K562 (cell line): Measurements from ENCODE around the gene LRP1B. TPM values are rescaled to one million over a fixed set of nuclear protein-coding genes. Genes with fewer than 3 reads are reported as not detected.

Experiments
- ATAC-seq: fragments of 200-7000 bp; cut with Tn5 transposase; 3 replicates; pipeline ENCODE4 v1.9.1; 2020; ENCODE audit warnings: moderate library complexity
- BruUV-seq: library from RNA; stranded (reverse); fragments of 400-500 nt; replicated peaks from 2 replicates; lab custom pipeline; 2021; lab: Mats Ljungman, UMichigan
- CTCF ChIA-PET: fragments of 300-600 bp; formaldehyde crosslinking; extraction: SDS; loops from one replicate; lab custom pipeline; 2021; ENCODE audit warnings: low intra/inter-chr PET ratio; lab: Yijun Ruan, JAX
- POLR2A ChIA-PET: fragments of 300-600, 350-650 bp; sonication (Branson Sonifier 250); formaldehyde crosslinking; extraction: SDS; loops from one replicate; lab custom pipeline; 2021; ENCODE audit warnings: antibody characterized with exemption, inconsistent platforms; lab: Yijun Ruan, JAX
- DNase-seq, 4 experiments: peaks; one replicate each; pipeline versions ENCODE4 v3.0.0 to v3.0.0-alpha.2; 2011 to 2018; ENCODE audit warnings: low spot score in 3 of 4, mixed read lengths in 3 of 4; ENCODE audit errors: extremely low read depth in 1 of 4
- FAIRE-seq: peaks from 2 replicates; lab custom pipeline; 2011; peaks lifted over from hg19 to GRCh38; lab: Jason Lieb, UNC
- H2AFZ ChIP-seq: 2 replicates; pipeline ENCODE4 v1.6.0; 2011; ENCODE audit warnings: low read depth, low read length, control low read depth, inconsistent platforms
- H3K27ac ChIP-seq: fragments of 200-600 bp; 3 replicates; pipeline ENCODE4 v1.8.0; 2011; ENCODE audit warnings: low read depth, mild to moderate bottlenecking, control low read depth, inconsistent platforms, low read length, moderate library complexity, mixed read lengths; ENCODE audit errors: extremely low read depth
- H3K27me3 ChIP-seq, 2 experiments: fragments of 300-600 bp in 1 of 2; 2 replicates in 1 of 2; 3 replicates in 1 of 2; pipeline versions ENCODE4 v1.6.0 to v1.8.0; 2011; ENCODE audit warnings: inconsistent platforms in 2 of 2, low read length in 2 of 2, mild to moderate bottlenecking in 1 of 2, mixed read lengths in 1 of 2, moderate library complexity in 1 of 2; ENCODE audit not compliant: control insufficient read depth in 2 of 2, insufficient read depth in 2 of 2
- H3K36me3 ChIP-seq: fragments of 300-600 bp; 3 replicates; pipeline ENCODE4 v1.8.0; 2011; ENCODE audit warnings: mild to moderate bottlenecking, low read length, inconsistent platforms; ENCODE audit not compliant: control insufficient read depth, insufficient read depth
- H3K4me1 ChIP-seq, 2 experiments: fragments of 200-600 bp in 1 of 2; replicated peaks in 1 of 2; 2 replicates in 1 of 2; 3 replicates in 1 of 2; pipeline versions ENCODE4 v1.5.1 to v1.8.0; 2011; ENCODE audit warnings: inconsistent platforms in 2 of 2, low read length in 2 of 2, mild to moderate bottlenecking in 1 of 2, mixed read lengths in 1 of 2, moderate library complexity in 1 of 2; ENCODE audit not compliant: control insufficient read depth in 2 of 2, insufficient read depth in 2 of 2
- H3K4me2 ChIP-seq: 2 replicates; pipeline ENCODE4 v1.6.1; 2011; ENCODE audit warnings: low read length, control low read depth, inconsistent platforms, mixed read lengths; ENCODE audit not compliant: insufficient read depth
- H3K4me3 ChIP-seq: fragments of 200-600 bp; sonication (generic), shearing (Covaris generic); 2 replicates; pipeline ENCODE4 v1.5.1; 2016; ENCODE audit warnings: control low read depth, inconsistent platforms
- H3K79me2 ChIP-seq: fragments of 200-600 bp; 3 replicates; pipeline ENCODE4 v1.8.0; 2011; ENCODE audit warnings: low read length, inconsistent platforms; ENCODE audit not compliant: control insufficient read depth, insufficient read depth
- H3K9ac ChIP-seq, 2 experiments: 2 replicates each; pipeline versions ENCODE4 v1.6.0 to v1.6.1; 2011; ENCODE audit warnings: low read depth in 2 of 2, low read length in 2 of 2, control low read depth in 1 of 2, inconsistent platforms in 1 of 2, mild to moderate bottlenecking in 1 of 2, mixed read lengths in 1 of 2; ENCODE audit not compliant: insufficient read depth in 1 of 2
- H3K9me1 ChIP-seq: one replicate; pipeline ENCODE4 v1.6.0; 2011; ENCODE audit warnings: inconsistent platforms, mild to moderate bottlenecking, low read length, moderate library complexity; ENCODE audit not compliant: control insufficient read depth, insufficient read depth
- H3K9me3 ChIP-seq: replicated peaks from 2 replicates; pipeline ENCODE4 v1.5.1; 2011; ENCODE audit warnings: low read depth, low read length, inconsistent platforms; ENCODE audit not compliant: control insufficient read depth, insufficient read depth
- H4K20me1 ChIP-seq: replicated peaks from 2 replicates; pipeline ENCODE4 v1.6.1; 2011; ENCODE audit warnings: low read length, inconsistent platforms, mixed read lengths; ENCODE audit not compliant: control insufficient read depth, insufficient read depth
- CCNT2 ChIP-seq: IDR thresholded peaks from 2 replicates; pipeline ENCODE4 v1.6.1; 2011; ENCODE audit warnings: borderline replicate concordance, low read depth, mild to moderate bottlenecking, moderate library complexity, mixed read lengths, low read length; ENCODE audit not compliant: insufficient read length; ENCODE audit errors: extremely low read depth
- CEBPB ChIP-seq: fragments of 450-650 bp; IDR thresholded peaks from 2 replicates; pipeline ENCODE4 v1.6.1; 2016; ENCODE audit warnings: missing genetic modification characterization, missing compliant biosample characterization
- CEBPG ChIP-seq, 3 experiments: fragments of 200-800 bp in 1 of 3; sonication (Bioruptor generic) in 1 of 3; sonication (generic) in 1 of 3; formaldehyde crosslinking in 1 of 3; IDR thresholded peaks in 2 of 3; conservative IDR thresholded peaks in 1 of 3; 2 replicates each; pipeline versions ENCODE4 v1.6.1 to v1.8.0; 2016 to 2022; ENCODE audit warnings: missing compliant biosample characterization in 2 of 3, missing genetic modification characterization in 2 of 3, mild to moderate bottlenecking in 1 of 3, missing genetic modification reagents in 1 of 3
- FOS ChIP-seq: IDR thresholded peaks from 3 replicates; pipeline ENCODE4 v1.6.1; 2011; ENCODE audit not compliant: insufficient read length; ENCODE audit errors: extremely low read depth
- KLF6 ChIP-seq: fragments of 250-450 bp; sonication (Bioruptor Pico); IDR thresholded peaks from 2 replicates; pipeline ENCODE4 v1.4.0; 2020; ENCODE audit warnings: mild to moderate bottlenecking, moderate library complexity, borderline replicate concordance
- PHB2 ChIP-seq: fragments of 450-650 bp; IDR thresholded peaks from 2 replicates; pipeline ENCODE4 v1.6.1; 2017; ENCODE audit warnings: low read depth
- SNIP1 ChIP-seq: fragments of 450-650 bp; IDR thresholded peaks from 2 replicates; pipeline ENCODE4 v1.7.1; 2017; ENCODE audit warnings: low read depth, mild to moderate bottlenecking
- TEAD2 ChIP-seq: fragments of 450-650 bp; IDR thresholded peaks from 2 replicates; pipeline ENCODE4 v1.6.1; 2016; ENCODE audit warnings: missing genetic modification characterization, control low read depth, missing compliant biosample characterization
- ZNF143 ChIP-seq: sonication (generic); formaldehyde crosslinking; IDR thresholded peaks from 2 replicates; pipeline ENCODE4 v1.9.0; 2022; ENCODE audit warnings: mild to moderate bottlenecking, missing genetic modification reagents
- WGBS: fragments of 100-300 bp; shearing (Covaris generic); methylation state at CpG from one replicate; pipeline ENCODE4 v1.1.6; 2016; ENCODE audit warnings: low coverage, mixed read lengths; ENCODE audit not compliant: insufficient coverage; ENCODE audit errors: missing lambda C conversion rate; 5-methylcytosine and 5-hydroxymethylcytosine counted together
- in situ Hi-C: fragments of 300-500 bp; cut with MboI; formaldehyde crosslinking; loops from 4 replicates; pipeline ENCODE4 v1.15.0; 2018; ENCODE audit warnings: inconsistent platforms, mixed read lengths
- intact Hi-C: fragments of 100-400 bp; cut with micrococcal nuclease; formaldehyde crosslinking; loops from 2 replicates; pipeline ENCODE4 v1.14.2; 2022
- polyA plus RNA-seq, 8 experiments: library from polyadenylated mRNA; depleted of rRNA in 4 of 8; stranded (reverse) in 5 of 8; unstranded in 3 of 8; fragments of >200 nt; fragmentation: Nextera tagmentation in 2 of 8; fragmentation: Illumina TruSeq in 1 of 8; extraction: Ambion mirVana in 2 of 8; extraction: Trizol in 1 of 8; gene quantifications; 2 replicates each; pipeline versions ENCODE4 v1.2.1 to v1.2.3, GENCODE V29; 2011 to 2014; ENCODE audit warnings: inconsistent platforms in 1 of 8, missing spikeins in 1 of 8
- total RNA-seq, 7 experiments: library from RNA; depleted of rRNA in 6 of 7; stranded (reverse); fragments of >200 nt in 6 of 7; fragmentation: Illumina TruSeq in 2 of 7; extraction: Trizol in 2 of 7; gene quantifications; 2 replicates each; pipeline versions ENCODE4 v1.2.1 to v1.2.3, GENCODE V29; 2011 to 2021; ENCODE audit warnings: low replicate concordance in 1 of 7
- TF ChIP-seq, protein P1 (sequence below): fragments of 250-450 bp; sonication (Bioruptor Pico); IDR thresholded peaks from 2 replicates; pipeline ENCODE4 v1.9.0; 2021; ENCODE audit warnings: mild to moderate bottlenecking, inconsistent platforms
- TF ChIP-seq, protein P2 (sequence below): sonication (generic); formaldehyde crosslinking; IDR thresholded peaks from 2 replicates; pipeline ENCODE4 v1.8.1; 2022; ENCODE audit warnings: missing genetic modification reagents

LRP1B gene
- total and polyA plus RNA-seq, 9 of the 15 experiments (the other 6 are each of a cell fraction or from before 2014, with no cell fraction given) = not detected

DNA sequence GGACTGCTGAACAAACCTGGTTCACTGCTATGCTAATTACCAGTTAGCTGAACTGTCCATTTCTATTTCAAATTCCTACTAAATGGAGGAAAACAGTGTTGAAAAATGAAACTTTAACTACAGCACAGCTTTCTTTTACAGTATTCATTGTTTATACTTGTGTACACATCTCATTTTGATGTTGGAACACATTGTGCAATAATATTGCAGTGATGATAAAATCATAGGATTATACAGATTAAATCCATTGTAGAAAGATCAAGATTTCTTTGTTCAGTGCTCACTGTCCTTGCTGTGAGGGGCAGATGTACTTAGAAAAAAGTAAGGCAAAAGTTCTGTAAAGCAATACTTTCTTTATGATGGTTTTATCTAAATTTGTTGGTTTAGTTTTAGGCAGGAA lies 1055.1 kb downstream of the LRP1B start:
- in situ Hi-C loops (no loop called here), intact Hi-C loops (no loop called here)
- ATAC-seq (no peak), DNase-seq (no peak), FAIRE-seq (no peak)
- Histone ChIP-seq H4K20me1 (no peaks in the 10 kb centered on the region), H3K4me3 (no peak overlapping the region), H3K4me2 (no peak overlapping the region), H3K27me3 (no peaks in the 10 kb centered on the region), H3K79me2 (no peaks in the 10 kb centered on the region), H3K9me3 (no peaks in the 10 kb centered on the region), H3K9ac (no peak overlapping the region), H3K36me3 (no peaks in the 10 kb centered on the region), H3K4me1 (no peaks in the 10 kb centered on the region), H3K27ac (no peak overlapping the region), H3K9me1 (no peaks in the 10 kb centered on the region), H2AFZ (no peak overlapping the region)
- ChIA-PET POLR2A (no interaction called here), CTCF (no interaction called here)
- BruUV-seq = no TSS peak
- TF ChIP-seq CEBPG (CRISPR knock-in tag; IDR thresholded peaks at IDR 0.05) (no peak), CEBPG (tag; conservative IDR thresholded peaks at IDR 0.05 in 1 of 2, IDR thresholded peaks at IDR 0.05 in 1 of 2) (0 out of 4 replicates have a peak, but pooled peaks of 1 of the 2 experiments have one; percentile 13), CCNT2 (no peak), CEBPB (0 out of 2 replicates have a peak, but pooled peaks have one; percentile 34)

DNA sequence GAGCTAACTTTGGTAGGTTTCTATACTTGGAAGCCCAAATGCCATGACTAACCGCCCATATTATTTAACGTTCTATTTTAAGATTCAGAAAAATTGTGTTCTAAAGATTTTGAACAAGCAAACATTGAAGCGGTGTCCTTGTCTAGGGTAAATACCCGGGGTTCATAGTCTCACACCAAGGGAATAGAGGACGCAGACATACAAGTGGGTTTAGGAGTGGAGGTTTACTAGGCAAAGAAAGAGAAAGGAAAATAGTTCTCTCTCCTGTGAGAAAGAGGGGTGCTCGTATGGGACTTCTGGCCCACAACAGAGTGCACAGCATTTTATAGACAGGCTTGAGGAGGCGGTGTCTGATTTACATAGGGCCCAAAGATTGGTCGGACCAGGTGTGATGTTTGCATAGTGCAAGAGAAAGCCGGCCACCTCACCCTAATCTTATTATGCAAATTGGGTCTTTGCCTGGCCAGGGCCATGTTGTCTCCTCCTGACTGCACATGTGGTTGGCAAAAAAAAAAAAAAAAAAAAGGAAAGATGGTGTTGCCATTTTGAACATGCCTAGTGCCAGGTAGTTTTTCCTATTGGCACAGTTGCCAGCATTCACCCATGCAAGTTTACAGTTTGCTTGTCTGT lies 1062.6 kb downstream of the LRP1B start:
- POLR2A ChIA-PET = no interaction called here
- TF ChIP-seq FOS = no peak
- TF ChIP-seq ZNF143 (CRISPR knock-in tag) = no peak
- no peak for TF ChIP-seq TEAD2 (tag)
- TF ChIP-seq SNIP1 = no peak
- TF ChIP-seq, protein P1, sequence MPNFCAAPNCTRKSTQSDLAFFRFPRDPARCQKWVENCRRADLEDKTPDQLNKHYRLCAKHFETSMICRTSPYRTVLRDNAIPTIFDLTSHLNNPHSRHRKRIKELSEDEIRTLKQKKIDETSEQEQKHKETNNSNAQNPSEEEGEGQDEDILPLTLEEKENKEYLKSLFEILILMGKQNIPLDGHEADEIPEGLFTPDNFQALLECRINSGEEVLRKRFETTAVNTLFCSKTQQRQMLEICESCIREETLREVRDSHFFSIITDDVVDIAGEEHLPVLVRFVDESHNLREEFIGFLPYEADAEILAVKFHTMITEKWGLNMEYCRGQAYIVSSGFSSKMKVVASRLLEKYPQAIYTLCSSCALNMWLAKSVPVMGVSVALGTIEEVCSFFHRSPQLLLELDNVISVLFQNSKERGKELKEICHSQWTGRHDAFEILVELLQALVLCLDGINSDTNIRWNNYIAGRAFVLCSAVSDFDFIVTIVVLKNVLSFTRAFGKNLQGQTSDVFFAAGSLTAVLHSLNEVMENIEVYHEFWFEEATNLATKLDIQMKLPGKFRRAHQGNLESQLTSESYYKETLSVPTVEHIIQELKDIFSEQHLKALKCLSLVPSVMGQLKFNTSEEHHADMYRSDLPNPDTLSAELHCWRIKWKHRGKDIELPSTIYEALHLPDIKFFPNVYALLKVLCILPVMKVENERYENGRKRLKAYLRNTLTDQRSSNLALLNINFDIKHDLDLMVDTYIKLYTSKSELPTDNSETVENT (CRISPR knock-in tag) = no peak
- TF ChIP-seq PHB2 = no peak
- no peak for TF ChIP-seq KLF6 (CRISPR knock-in tag)
- TF ChIP-seq, protein P2, sequence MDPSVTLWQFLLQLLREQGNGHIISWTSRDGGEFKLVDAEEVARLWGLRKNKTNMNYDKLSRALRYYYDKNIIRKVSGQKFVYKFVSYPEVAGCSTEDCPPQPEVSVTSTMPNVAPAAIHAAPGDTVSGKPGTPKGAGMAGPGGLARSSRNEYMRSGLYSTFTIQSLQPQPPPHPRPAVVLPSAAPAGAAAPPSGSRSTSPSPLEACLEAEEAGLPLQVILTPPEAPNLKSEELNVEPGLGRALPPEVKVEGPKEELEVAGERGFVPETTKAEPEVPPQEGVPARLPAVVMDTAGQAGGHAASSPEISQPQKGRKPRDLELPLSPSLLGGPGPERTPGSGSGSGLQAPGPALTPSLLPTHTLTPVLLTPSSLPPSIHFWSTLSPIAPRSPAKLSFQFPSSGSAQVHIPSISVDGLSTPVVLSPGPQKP = no peak

More for the DNA sequence above, 1062.6 kb downstream of the LRP1B start:
- H4K20me1 ChIP-seq = no peaks in the 10 kb centered on the region
- no peak overlapping the region for H3K4me3 ChIP-seq
- CTCF ChIA-PET = no interaction called here
- DNase-seq (peak in 1 of 4 experiments; percentile 12), FAIRE-seq (no peak), ATAC-seq (no peak; the same call in 2 of the 3 replicates)
- H3K4me2 ChIP-seq = no peak overlapping the region
- no peak overlapping the region for H3K9ac ChIP-seq
- no peaks in the 10 kb centered on the region for H3K9me1 ChIP-seq
- intact Hi-C loops = no loop called here
- H3K9me3 ChIP-seq = no peaks in the 10 kb centered on the region
- no peaks in the 10 kb centered on the region for H3K36me3 ChIP-seq
- no TSS peak for BruUV-seq
- no peak overlapping the region for H3K27ac ChIP-seq
- H3K27me3 ChIP-seq = no peaks in the 10 kb centered on the region
- H3K4me1 ChIP-seq = no peaks in the 10 kb centered on the region
- in situ Hi-C loops = no loop called here
- 4% methylated on average over 8 of the region's 9 CpGs for WGBS
- no peaks in the 10 kb centered on the region for H3K79me2 ChIP-seq
- no peak overlapping the region for H2AFZ ChIP-seq
